Measurements from ENCODE around the gene SRCIN1.

SRCIN1 gene

DNA sequence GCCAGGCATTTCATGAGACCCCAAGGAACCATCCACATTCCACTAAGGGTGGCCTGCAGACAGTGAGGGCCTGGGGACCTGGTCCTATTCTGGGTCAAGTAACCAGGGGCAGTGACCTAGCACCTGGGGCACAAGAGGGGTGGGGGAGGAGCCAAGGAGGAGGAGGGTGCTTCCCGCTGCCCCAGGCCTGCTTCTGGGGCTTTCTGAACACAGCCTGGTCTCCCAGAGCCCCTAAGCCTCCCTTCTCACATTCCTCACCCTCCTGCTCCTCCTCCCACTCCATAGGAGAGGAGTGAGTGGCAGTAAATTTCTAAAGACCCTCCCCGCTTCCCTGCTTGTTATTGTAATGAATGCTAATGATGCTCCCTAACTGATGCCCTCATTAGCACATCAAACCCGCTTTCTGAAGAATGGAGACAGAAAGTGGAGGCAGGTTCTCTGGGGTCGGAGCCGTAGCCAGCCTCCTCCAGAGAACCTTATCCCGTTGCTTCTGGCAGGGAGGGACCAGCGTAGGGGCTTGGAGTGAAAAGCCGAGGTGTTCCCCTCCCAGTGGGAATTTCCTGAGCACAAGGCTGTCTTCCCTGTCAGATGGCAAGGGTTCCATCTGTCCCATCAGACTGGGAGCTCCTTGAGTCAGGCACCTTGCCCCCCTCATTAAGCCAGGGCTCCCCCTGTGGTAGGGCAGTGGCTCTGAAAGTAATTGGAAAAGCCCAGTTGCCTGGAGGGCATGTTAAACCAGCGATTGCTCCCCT is 3.7 kb upstream of the SRCIN1 start:
- ChIA-PET POLR2A (ENCODE audit: low non-redundant PET) (no interaction called here), CTCF (interaction anchor here (1.3 kb wide), 1 partner anchor 57 kb away, joined by 3 read pairs; no protein-coding TSS in a partner anchor)
- no peak overlapping the region for H3K27ac ChIP-seq
- no peak for DNase-seq (ENCODE audit: low spot score)
- TF ChIP-seq, protein P1, sequence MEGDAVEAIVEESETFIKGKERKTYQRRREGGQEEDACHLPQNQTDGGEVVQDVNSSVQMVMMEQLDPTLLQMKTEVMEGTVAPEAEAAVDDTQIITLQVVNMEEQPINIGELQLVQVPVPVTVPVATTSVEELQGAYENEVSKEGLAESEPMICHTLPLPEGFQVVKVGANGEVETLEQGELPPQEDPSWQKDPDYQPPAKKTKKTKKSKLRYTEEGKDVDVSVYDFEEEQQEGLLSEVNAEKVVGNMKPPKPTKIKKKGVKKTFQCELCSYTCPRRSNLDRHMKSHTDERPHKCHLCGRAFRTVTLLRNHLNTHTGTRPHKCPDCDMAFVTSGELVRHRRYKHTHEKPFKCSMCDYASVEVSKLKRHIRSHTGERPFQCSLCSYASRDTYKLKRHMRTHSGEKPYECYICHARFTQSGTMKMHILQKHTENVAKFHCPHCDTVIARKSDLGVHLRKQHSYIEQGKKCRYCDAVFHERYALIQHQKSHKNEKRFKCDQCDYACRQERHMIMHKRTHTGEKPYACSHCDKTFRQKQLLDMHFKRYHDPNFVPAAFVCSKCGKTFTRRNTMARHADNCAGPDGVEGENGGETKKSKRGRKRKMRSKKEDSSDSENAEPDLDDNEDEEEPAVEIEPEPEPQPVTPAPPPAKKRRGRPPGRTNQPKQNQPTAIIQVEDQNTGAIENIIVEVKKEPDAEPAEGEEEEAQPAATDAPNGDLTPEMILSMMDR (conservative IDR thresholded peaks at IDR 0.05; ENCODE audit: low read depth) = no peak

DNA sequence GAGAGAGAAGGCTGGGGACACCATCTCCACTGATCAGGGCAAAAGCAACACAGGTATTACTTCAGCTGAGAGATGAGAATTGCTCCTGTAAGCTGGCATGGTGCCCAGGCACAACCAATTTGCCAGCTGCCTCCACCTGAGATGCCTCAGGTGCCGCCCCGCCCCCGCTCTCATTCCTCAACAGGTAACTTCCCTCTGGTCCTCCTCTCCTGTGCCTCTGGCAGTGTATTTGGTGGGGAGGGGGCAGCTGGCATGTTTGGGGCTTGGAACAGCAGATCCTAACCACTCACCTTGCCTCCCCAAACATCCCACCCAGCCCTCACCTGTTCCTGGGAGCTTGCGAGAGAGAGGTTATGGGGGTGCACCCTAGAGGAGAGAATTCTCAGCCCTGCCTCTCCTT is 2.9 kb upstream of the SRCIN1 start:
- DNase-seq (ENCODE audit: low spot score) = peak; percentile 52
- CTCF ChIA-PET = interaction anchor here (0.6 to 1.3 kb wide), 3 partner anchors 55 to 124 kb away, joined by 3 read pairs; no protein-coding TSS in a partner anchor
- POLR2A ChIA-PET (ENCODE audit: low non-redundant PET) = no interaction called here
- TF ChIP-seq, protein P1 (conservative IDR thresholded peaks at IDR 0.05; ENCODE audit: low read depth) = no peak
- H3K27ac ChIP-seq = no peak overlapping the region

DNA sequence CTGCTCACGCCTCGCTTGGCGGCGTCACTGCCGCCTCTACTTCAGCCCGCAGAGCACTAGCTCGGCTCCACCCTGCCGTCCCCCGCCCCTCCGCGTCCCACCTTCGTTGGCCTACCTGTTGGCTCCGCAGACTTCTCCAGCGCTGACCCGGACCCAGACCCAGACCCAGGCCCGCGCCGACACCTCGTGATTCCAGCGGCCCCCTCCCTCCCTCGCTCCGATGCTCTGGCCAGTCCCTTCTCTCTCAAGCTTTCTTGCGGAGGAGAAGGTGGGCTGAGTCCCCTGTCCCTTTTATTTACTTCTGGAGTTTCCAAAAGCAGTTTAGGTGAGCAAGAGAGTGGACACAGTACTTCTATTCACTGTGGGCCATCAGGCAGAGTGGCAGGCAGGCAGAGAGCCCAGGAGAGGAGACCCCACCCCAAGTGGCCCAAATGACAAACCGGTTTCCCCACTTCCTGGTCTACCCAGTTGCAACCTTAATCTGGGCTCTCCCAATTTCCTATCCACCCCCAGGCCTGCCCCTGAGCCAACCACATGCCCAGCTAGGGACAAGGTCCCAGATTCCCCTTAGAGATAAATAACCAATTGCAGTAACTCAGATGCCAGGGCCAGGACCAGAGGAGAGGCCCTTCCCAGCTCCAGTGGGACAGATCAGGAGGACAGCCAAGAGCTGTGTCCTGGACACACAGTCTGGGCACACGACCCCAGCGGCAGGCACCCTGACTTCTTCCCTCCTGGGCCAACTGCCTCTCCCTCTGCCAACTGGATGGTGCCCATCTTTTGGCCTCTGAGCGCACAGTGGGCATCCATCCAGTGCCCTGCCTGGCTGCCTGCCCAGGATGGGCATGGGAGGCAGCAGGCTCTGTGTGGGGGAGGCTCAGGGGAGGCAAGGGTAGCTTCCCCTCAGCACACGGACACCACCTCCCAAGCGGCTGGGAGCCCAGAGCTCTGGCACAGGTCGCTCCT is 1.2 kb upstream of the SRCIN1 start:
- no peak for DNase-seq (ENCODE audit: low spot score)
- ChIA-PET CTCF (interaction anchor here (0.6 to 2.5 kb wide), 7 partner anchors 8 to 815 kb away, joined by 3 to 5 read pairs (median 4); no protein-coding TSS in a partner anchor), POLR2A (ENCODE audit: low non-redundant PET) (no interaction called here)
- H3K27ac ChIP-seq = no peak overlapping the region
- TF ChIP-seq, protein P1 (conservative IDR thresholded peaks at IDR 0.05; ENCODE audit: low read depth) = peak; percentile 60

DNA sequence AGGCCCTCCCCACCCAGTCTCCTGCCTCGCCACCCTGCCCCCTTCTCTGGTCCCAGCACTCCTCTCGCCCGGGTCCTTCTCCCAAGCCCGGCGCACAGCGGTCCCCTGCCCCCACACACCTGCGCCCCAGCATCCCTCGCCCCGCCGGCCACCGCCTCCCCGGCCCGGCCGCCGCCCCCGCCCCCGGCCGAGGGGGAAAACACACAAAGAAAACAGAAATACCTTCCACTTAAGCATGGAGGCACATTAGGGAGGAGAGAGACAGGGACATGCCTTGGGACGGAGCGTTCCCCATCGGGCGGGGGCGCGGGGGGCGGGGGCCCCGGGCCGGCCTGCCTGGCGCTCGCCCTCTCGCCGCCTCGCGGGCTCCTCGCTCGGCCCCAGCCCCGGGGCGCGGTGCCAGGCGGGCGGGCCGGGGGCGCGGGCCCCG is 326 bp downstream of the SRCIN1 start:
- POLR2A ChIA-PET (ENCODE audit: low non-redundant PET) = no interaction called here
- CTCF ChIA-PET = interaction anchor here (0.5 to 2.5 kb wide), 5 partner anchors 12 to 62 kb away, joined by 3 to 6 read pairs (median 4); no protein-coding TSS in a partner anchor
- DNase-seq (ENCODE audit: low spot score) = no peak
- H3K27ac ChIP-seq = no peak overlapping the region
- TF ChIP-seq, protein P1 (conservative IDR thresholded peaks at IDR 0.05; ENCODE audit: low read depth) = no peak

DNA sequence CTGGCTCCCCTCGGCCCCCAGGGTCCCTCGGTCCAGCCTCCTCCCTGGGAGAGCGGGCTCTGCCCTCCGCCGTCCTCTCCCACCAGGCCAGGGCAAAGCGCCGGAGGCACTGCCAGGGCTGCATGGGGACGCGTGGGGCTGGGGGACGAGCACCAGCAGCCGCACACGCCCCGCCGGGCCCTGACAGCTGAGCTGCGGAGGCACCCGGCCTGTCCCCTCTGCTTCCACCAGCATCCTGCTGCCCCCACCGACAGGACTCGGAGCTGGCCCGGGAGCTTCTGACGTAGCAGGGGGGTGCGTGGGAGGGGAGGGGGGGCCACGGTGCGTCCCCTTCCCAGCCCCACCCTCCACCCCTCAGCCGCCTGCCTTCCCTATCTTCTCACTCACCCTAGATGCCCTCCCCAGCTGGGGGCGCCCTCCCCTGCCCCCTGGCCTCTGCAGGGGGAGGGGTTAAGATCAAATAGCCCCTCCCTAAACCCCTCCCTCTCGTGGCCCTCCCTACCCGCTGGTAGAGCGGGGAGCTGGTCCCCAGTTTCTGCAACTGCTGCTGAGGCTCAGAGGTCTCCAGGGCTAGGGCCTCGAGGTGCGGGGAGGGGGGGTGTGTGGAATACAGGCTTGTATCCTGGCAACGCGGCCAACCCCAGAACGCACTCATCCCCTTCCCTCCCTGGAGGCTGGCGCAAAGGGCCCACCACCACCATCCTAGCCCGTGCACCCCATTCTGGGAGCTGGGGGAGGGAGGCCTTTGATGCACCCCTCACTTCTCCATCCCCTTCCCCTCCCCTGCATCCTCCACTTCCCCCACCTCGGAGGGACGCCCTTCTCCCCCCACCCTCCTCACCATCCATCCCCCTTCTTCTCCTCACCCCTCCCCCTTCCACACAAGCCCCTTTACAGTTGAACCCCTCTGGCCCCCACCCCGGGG is 1.0 kb downstream of the SRCIN1 start:
- ChIA-PET POLR2A (ENCODE audit: low non-redundant PET) (no interaction called here), CTCF (interaction anchor here (0.6 to 2.5 kb wide), 7 partner anchors 9 to 259 kb away, joined by 3 to 6 read pairs (median 4); no protein-coding TSS in a partner anchor)
- no peak overlapping the region for H3K27ac ChIP-seq
- no peak for DNase-seq (ENCODE audit: low spot score)
- TF ChIP-seq, protein P1 (conservative IDR thresholded peaks at IDR 0.05; ENCODE audit: low read depth) = no peak
